MM.1S (cell line): ENCODE measurements around the gene AJM1.

Source experiments
- EZH2phosphoT487 ChIP-seq: fragments of 300-600 bp; sonication (generic); IDR thresholded peaks from 2 replicates; pipeline ENCODE4 v1.6.1; 2018; ENCODE audit warnings: antibody characterized with exemption, low read length
- TF ChIP-seq, protein P1 (sequence below): fragments of 300-600 bp; sonication (generic); IDR thresholded peaks from 2 replicates; pipeline ENCODE4 v1.5.1; 2016; ENCODE audit warnings: antibody characterized with exemption, low read length, mixed read lengths

DNA sequence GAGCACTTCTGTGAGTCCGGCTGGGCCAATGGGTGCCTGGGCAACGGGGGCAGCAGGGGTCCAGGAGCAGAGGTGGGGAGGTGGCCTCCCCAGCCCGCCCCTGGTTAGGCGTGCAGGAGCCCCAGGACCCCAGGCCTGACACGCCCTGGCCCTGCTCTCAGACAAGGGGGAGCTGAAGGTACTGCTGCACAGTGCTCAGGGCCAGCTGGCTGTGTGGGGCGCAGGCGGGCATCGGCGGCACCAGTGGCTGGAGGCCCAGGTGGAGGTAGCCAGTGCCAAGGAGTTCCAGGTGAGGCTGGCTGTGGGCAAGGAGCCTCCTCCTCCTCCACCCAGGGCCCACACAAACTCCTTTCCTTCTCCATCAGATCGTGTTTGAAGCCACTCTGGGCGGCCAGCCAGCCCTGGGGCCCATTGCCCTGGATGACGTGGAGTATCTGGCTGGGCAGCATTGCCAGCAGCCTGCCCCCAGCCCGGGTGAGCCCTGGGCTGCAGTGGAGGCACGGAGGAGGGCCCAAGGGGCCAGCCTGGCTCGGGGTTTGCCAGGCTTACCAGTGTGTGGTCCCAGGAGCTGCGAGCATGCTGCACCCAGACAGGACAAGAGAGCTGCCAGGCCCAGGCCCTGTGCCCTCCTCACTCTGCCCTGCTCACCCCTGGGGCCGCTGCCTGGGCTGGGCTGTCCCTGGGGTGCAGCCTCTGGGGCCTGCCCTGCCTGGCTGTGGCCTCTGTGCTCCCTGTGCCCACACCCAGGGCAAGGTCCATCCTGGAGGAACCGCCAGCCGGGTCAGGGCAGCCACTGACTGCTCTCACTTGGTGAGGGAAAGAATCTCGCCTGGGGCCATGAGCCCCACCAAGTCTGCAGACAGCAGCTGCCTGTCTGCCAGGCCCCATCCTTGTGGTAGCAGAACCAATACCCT lies 16.8 kb downstream of the AJM1 start:
- TF ChIP-seq, protein P1, sequence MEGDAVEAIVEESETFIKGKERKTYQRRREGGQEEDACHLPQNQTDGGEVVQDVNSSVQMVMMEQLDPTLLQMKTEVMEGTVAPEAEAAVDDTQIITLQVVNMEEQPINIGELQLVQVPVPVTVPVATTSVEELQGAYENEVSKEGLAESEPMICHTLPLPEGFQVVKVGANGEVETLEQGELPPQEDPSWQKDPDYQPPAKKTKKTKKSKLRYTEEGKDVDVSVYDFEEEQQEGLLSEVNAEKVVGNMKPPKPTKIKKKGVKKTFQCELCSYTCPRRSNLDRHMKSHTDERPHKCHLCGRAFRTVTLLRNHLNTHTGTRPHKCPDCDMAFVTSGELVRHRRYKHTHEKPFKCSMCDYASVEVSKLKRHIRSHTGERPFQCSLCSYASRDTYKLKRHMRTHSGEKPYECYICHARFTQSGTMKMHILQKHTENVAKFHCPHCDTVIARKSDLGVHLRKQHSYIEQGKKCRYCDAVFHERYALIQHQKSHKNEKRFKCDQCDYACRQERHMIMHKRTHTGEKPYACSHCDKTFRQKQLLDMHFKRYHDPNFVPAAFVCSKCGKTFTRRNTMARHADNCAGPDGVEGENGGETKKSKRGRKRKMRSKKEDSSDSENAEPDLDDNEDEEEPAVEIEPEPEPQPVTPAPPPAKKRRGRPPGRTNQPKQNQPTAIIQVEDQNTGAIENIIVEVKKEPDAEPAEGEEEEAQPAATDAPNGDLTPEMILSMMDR = no peak
- no peak for TF ChIP-seq EZH2phosphoT487
